ENCODE measurements around the gene FSHB. TPM values are rescaled to one million over a fixed set of nuclear protein-coding genes. Genes with fewer than 3 reads are reported as not detected.

Gene FSHB
- total and polyA plus RNA-seq, 4 donors = not detected

GRCh38 chr11:30254307-30255298, 23.8 kb downstream of the FSHB start:
- Histone ChIP-seq H3K36me3 (ENCODE audit: control insufficient read depth in 4 of 4, insufficient read depth in 3 of 4, low read depth in 1 of 4, low read length in 3 of 4) (no peaks in the 10 kb centered on the region), H3K9me3 (ENCODE audit: control insufficient read depth in 4 of 4, low read length in 3 of 4) (no peaks in the 10 kb centered on the region), H3K4me3 (ENCODE audit: low read depth in 1 of 3, low read length in 3 of 3) (no peak overlapping the region), H3K27me3 (ENCODE audit: control insufficient read depth in 4 of 4, insufficient read depth in 4 of 4, low read length in 3 of 4) (peaks cover 0 to 8% (median 0%) of the 10 kb centered on the region in 4 donors), H3K27ac (ENCODE audit: low read depth in 1 of 2, low read length in 2 of 2) (no peak overlapping the region), H3K4me1 (ENCODE audit: control insufficient read depth in 4 of 4, insufficient read depth in 4 of 4, low read length in 3 of 4) (no peaks in the 10 kb centered on the region), H3K9ac (ENCODE audit: low read depth in 1 of 2, low read length in 2 of 2) (no peak overlapping the region)
- WGBS = 54% methylated on average over 3 of the region's 3 CpGs
- TF ChIP-seq REST (IDR thresholded peaks at IDR 0.05) = no peak
- no peak for TF ChIP-seq FOXA1 (IDR thresholded peaks at IDR 0.05)
- TF ChIP-seq HNF4G (IDR thresholded peaks at IDR 0.05) = no peak
- no peak for TF ChIP-seq NR2F2 (IDR thresholded peaks at IDR 0.05)
- TF ChIP-seq ATF3 (IDR thresholded peaks at IDR 0.05) = no peak
- TF ChIP-seq SP1 (IDR thresholded peaks at IDR 0.05) = no peak
- no peak for TF ChIP-seq JUND (IDR thresholded peaks at IDR 0.05)
- TF ChIP-seq ZBTB33 (IDR thresholded peaks at IDR 0.05) = no peak
- TF ChIP-seq HNF4A (conservative IDR thresholded peaks at IDR 0.05) = no peak
- no peak for TF ChIP-seq RXRA (IDR thresholded peaks at IDR 0.05)
- no peak for TF ChIP-seq FOXA2 (IDR thresholded peaks at IDR 0.05)
- no peak for TF ChIP-seq TAF1 (conservative IDR thresholded peaks at IDR 0.05)
- no peak for TF ChIP-seq EGR1 (IDR thresholded peaks at IDR 0.05; ENCODE audit: low read depth in 2 of 2)
- TF ChIP-seq, protein P1, sequence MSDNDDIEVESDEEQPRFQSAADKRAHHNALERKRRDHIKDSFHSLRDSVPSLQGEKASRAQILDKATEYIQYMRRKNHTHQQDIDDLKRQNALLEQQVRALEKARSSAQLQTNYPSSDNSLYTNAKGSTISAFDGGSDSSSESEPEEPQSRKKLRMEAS (IDR thresholded peaks at IDR 0.05) = no peak
- no peak for TF ChIP-seq GABPA (IDR thresholded peaks at IDR 0.05 in 1 of 2, conservative IDR thresholded peaks at IDR 0.05 in 1 of 2)
- TF ChIP-seq, protein P2, sequence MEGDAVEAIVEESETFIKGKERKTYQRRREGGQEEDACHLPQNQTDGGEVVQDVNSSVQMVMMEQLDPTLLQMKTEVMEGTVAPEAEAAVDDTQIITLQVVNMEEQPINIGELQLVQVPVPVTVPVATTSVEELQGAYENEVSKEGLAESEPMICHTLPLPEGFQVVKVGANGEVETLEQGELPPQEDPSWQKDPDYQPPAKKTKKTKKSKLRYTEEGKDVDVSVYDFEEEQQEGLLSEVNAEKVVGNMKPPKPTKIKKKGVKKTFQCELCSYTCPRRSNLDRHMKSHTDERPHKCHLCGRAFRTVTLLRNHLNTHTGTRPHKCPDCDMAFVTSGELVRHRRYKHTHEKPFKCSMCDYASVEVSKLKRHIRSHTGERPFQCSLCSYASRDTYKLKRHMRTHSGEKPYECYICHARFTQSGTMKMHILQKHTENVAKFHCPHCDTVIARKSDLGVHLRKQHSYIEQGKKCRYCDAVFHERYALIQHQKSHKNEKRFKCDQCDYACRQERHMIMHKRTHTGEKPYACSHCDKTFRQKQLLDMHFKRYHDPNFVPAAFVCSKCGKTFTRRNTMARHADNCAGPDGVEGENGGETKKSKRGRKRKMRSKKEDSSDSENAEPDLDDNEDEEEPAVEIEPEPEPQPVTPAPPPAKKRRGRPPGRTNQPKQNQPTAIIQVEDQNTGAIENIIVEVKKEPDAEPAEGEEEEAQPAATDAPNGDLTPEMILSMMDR (IDR thresholded peaks at IDR 0.05; ENCODE audit: low read depth, low read length, missing input control) = no peak
- no peak for TF ChIP-seq RAD21 (IDR thresholded peaks at IDR 0.05)
- no peak for DNase-seq (ENCODE audit: low spot score)

Data from liver (tissue), 9 donors.